ENCODE measurements around the gene IGLL5.

Gene IGLL5

GRCh38 chr22:22911327-22912134, 23.9 kb downstream of the IGLL5 start:
- 70% methylated on average over 15 of the region's 15 CpGs for WGBS
- Histone ChIP-seq H3K14ac (ENCODE audit: low read length in 2 of 2) (no peak overlapping the region), H2BK15ac (ENCODE audit: low read depth, poor library complexity, severe bottlenecking) (no peak overlapping the region)

GRCh38 chr22:22912135-22912987, 24.7 kb downstream of the IGLL5 start:
- no peak overlapping the region for H4K91ac ChIP-seq (ENCODE audit: low read length)
- H2BK15ac ChIP-seq (ENCODE audit: low read depth, poor library complexity, severe bottlenecking), result no peak overlapping the region
- H3K27me3 ChIP-seq (ENCODE audit: control insufficient read depth in 1 of 2, insufficient read depth in 1 of 2, low read length in 2 of 2), result peaks cover 0 to 61% of the 10 kb centered on the region in 2 experiments
- H2BK5ac ChIP-seq (ENCODE audit: low read depth, low read length, poor library complexity, severe bottlenecking), result no peak overlapping the region
- no peak for DNase-seq
- H3K9ac ChIP-seq (ENCODE audit: low read length), result no peak overlapping the region
- H3K27ac ChIP-seq (ENCODE audit: low read length, poor library complexity, severe bottlenecking), result no peak overlapping the region
- no peak overlapping the region for H2BK12ac ChIP-seq (ENCODE audit: low read length in 2 of 2)
- H2BK120ac ChIP-seq (ENCODE audit: low read depth, low read length), result no peak overlapping the region
- no peak overlapping the region for H4K8ac ChIP-seq (ENCODE audit: low read length)
- no peak overlapping the region for H3K18ac ChIP-seq (ENCODE audit: low read depth in 1 of 2, low read length in 2 of 2)
- no peak overlapping the region for H3K4ac ChIP-seq (ENCODE audit: low read depth in 1 of 2, low read length in 2 of 2)
- H3K4me1 ChIP-seq (ENCODE audit: control insufficient read depth, insufficient read depth, low read depth, low read length), result no peaks in the 10 kb centered on the region
- no peaks in the 10 kb centered on the region for H3K9me3 ChIP-seq (ENCODE audit: control insufficient read depth, low read length)
- no peak overlapping the region for H2AK5ac ChIP-seq (ENCODE audit: low read length, severe bottlenecking)
- no peaks in the 10 kb centered on the region for H3K79me1 ChIP-seq (replicated peaks; ENCODE audit: low read length, poor library complexity, severe bottlenecking)
- H2AFZ ChIP-seq (ENCODE audit: low read depth, low read length), result no peak overlapping the region
- H3K23ac ChIP-seq (ENCODE audit: low read length in 2 of 2), result no peak overlapping the region
- H3K14ac ChIP-seq (ENCODE audit: low read length in 2 of 2), result no peak overlapping the region
- WGBS, result 72% methylated on average over 7 of the region's 8 CpGs
- no peak overlapping the region for H3K4me3 ChIP-seq (ENCODE audit: insufficient read depth in 1 of 2, low read depth in 1 of 2, low read length in 2 of 2)
- no peaks in the 10 kb centered on the region for H3K36me3 ChIP-seq (ENCODE audit: control insufficient read depth in 1 of 2, insufficient read depth in 2 of 2, low read depth in 1 of 2, low read length in 2 of 2)
- no peak overlapping the region for H3K4me2 ChIP-seq (ENCODE audit: low read length, poor library complexity, severe bottlenecking)

More at GRCh38 chr22:22911327-22912134, 23.9 kb downstream of the IGLL5 start:
- no peak overlapping the region for H3K27ac ChIP-seq (ENCODE audit: low read length, poor library complexity, severe bottlenecking)
- H3K4me2 ChIP-seq (ENCODE audit: low read length, poor library complexity, severe bottlenecking), result no peak overlapping the region
- H2BK5ac ChIP-seq (ENCODE audit: low read depth, low read length, poor library complexity, severe bottlenecking), result no peak overlapping the region
- no peaks in the 10 kb centered on the region for H3K4me1 ChIP-seq (ENCODE audit: control insufficient read depth, insufficient read depth, low read depth, low read length)
- DNase-seq, result no peak
- no peak overlapping the region for H2AK5ac ChIP-seq (ENCODE audit: low read length, severe bottlenecking)
- no peaks in the 10 kb centered on the region for H3K79me1 ChIP-seq (replicated peaks; ENCODE audit: low read length, poor library complexity, severe bottlenecking)
- H3K4me3 ChIP-seq (ENCODE audit: insufficient read depth in 1 of 2, low read depth in 1 of 2, low read length in 2 of 2), result no peak overlapping the region
- H3K9me3 ChIP-seq (ENCODE audit: control insufficient read depth, low read length), result no peaks in the 10 kb centered on the region
- no peak overlapping the region for H3K9ac ChIP-seq (ENCODE audit: low read length)
- H2BK120ac ChIP-seq (ENCODE audit: low read depth, low read length), result no peak overlapping the region
- no peak overlapping the region for H2AFZ ChIP-seq (ENCODE audit: low read depth, low read length)
- no peak overlapping the region for H3K18ac ChIP-seq (ENCODE audit: low read depth in 1 of 2, low read length in 2 of 2)
- no peak overlapping the region for H2BK12ac ChIP-seq (ENCODE audit: low read length in 2 of 2)
- H3K4ac ChIP-seq (ENCODE audit: low read depth in 1 of 2, low read length in 2 of 2), result no peak overlapping the region
- no peaks in the 10 kb centered on the region for H3K36me3 ChIP-seq (ENCODE audit: control insufficient read depth in 1 of 2, insufficient read depth in 2 of 2, low read depth in 1 of 2, low read length in 2 of 2)
- no peak overlapping the region for H4K8ac ChIP-seq (ENCODE audit: low read length)
- H4K91ac ChIP-seq (ENCODE audit: low read length), result no peak overlapping the region
- H3K23ac ChIP-seq (ENCODE audit: low read length in 2 of 2), result no peak overlapping the region
- H3K27me3 ChIP-seq (ENCODE audit: control insufficient read depth in 1 of 2, insufficient read depth in 1 of 2, low read length in 2 of 2), result peaks cover 0 to 68% of the 10 kb centered on the region in 2 experiments

GRCh38 chr22:22912988-22913253, 25.3 kb downstream of the IGLL5 start:
- DNase-seq, result no peak
- H2BK12ac ChIP-seq (ENCODE audit: low read length in 2 of 2), result no peak overlapping the region
- H3K27me3 ChIP-seq (ENCODE audit: control insufficient read depth in 1 of 2, insufficient read depth in 1 of 2, low read length in 2 of 2), result peaks cover 0 to 60% of the 10 kb centered on the region in 2 experiments
- H2BK5ac ChIP-seq (ENCODE audit: low read depth, low read length, poor library complexity, severe bottlenecking), result no peak overlapping the region
- H4K91ac ChIP-seq (ENCODE audit: low read length), result no peak overlapping the region
- no peak overlapping the region for H3K4me2 ChIP-seq (ENCODE audit: low read length, poor library complexity, severe bottlenecking)
- H3K14ac ChIP-seq (ENCODE audit: low read length in 2 of 2), result no peak overlapping the region
- no peaks in the 10 kb centered on the region for H3K36me3 ChIP-seq (ENCODE audit: control insufficient read depth in 1 of 2, insufficient read depth in 2 of 2, low read depth in 1 of 2, low read length in 2 of 2)
- no peak overlapping the region for H3K23ac ChIP-seq (ENCODE audit: low read length in 2 of 2)
- no peak overlapping the region for H2AK5ac ChIP-seq (ENCODE audit: low read length, severe bottlenecking)
- no peak overlapping the region for H2AFZ ChIP-seq (ENCODE audit: low read depth, low read length)
- no peak overlapping the region for H4K8ac ChIP-seq (ENCODE audit: low read length)
- 76% methylated on average over 7 of the region's 7 CpGs for WGBS
- H3K4me3 ChIP-seq (ENCODE audit: insufficient read depth in 1 of 2, low read depth in 1 of 2, low read length in 2 of 2), result no peak overlapping the region
- H3K4me1 ChIP-seq (ENCODE audit: control insufficient read depth, insufficient read depth, low read depth, low read length), result no peaks in the 10 kb centered on the region
- H3K18ac ChIP-seq (ENCODE audit: low read depth in 1 of 2, low read length in 2 of 2), result no peak overlapping the region
- no peak overlapping the region for H3K27ac ChIP-seq (ENCODE audit: low read length, poor library complexity, severe bottlenecking)
- no peaks in the 10 kb centered on the region for H3K9me3 ChIP-seq (ENCODE audit: control insufficient read depth, low read length)
- no peak overlapping the region for H3K9ac ChIP-seq (ENCODE audit: low read length)
- no peak overlapping the region for H2BK15ac ChIP-seq (ENCODE audit: low read depth, poor library complexity, severe bottlenecking)
- no peaks in the 10 kb centered on the region for H3K79me1 ChIP-seq (replicated peaks; ENCODE audit: low read length, poor library complexity, severe bottlenecking)
- no peak overlapping the region for H3K4ac ChIP-seq (ENCODE audit: low read depth in 1 of 2, low read length in 2 of 2)
- no peak overlapping the region for H2BK120ac ChIP-seq (ENCODE audit: low read depth, low read length)

GRCh38 chr22:22913989-22914388, 26.4 kb downstream of the IGLL5 start:
- Histone ChIP-seq H3K18ac (ENCODE audit: low read depth in 1 of 2, low read length in 2 of 2) (no peak overlapping the region), H4K8ac (ENCODE audit: low read length) (no peak overlapping the region), H3K14ac (ENCODE audit: low read length in 2 of 2) (no peak overlapping the region), H2AFZ (ENCODE audit: low read depth, low read length) (no peak overlapping the region), H2BK12ac (ENCODE audit: low read length in 2 of 2) (no peak overlapping the region), H3K27me3 (ENCODE audit: control insufficient read depth in 1 of 2, insufficient read depth in 1 of 2, low read length in 2 of 2) (peaks cover 0 to 55% of the 10 kb centered on the region in 2 experiments), H3K23ac (ENCODE audit: low read length in 2 of 2) (no peak overlapping the region), H3K4me2 (ENCODE audit: low read length, poor library complexity, severe bottlenecking) (no peak overlapping the region), H3K4me1 (ENCODE audit: control insufficient read depth, insufficient read depth, low read depth, low read length) (no peaks in the 10 kb centered on the region), H3K9me3 (ENCODE audit: control insufficient read depth, low read length) (no peaks in the 10 kb centered on the region), H3K27ac (ENCODE audit: low read length, poor library complexity, severe bottlenecking) (no peak overlapping the region), H2BK5ac (ENCODE audit: low read depth, low read length, poor library complexity, severe bottlenecking) (no peak overlapping the region), H3K36me3 (ENCODE audit: control insufficient read depth in 1 of 2, insufficient read depth in 2 of 2, low read depth in 1 of 2, low read length in 2 of 2) (no peaks in the 10 kb centered on the region), H2AK5ac (ENCODE audit: low read length, severe bottlenecking) (no peak overlapping the region), H3K79me1 (replicated peaks; ENCODE audit: low read length, poor library complexity, severe bottlenecking) (no peaks in the 10 kb centered on the region), H2BK120ac (ENCODE audit: low read depth, low read length) (no peak overlapping the region), H3K4me3 (ENCODE audit: insufficient read depth in 1 of 2, low read depth in 1 of 2, low read length in 2 of 2) (no peak overlapping the region), H4K91ac (ENCODE audit: low read length) (no peak overlapping the region), H3K9ac (ENCODE audit: low read length) (no peak overlapping the region), H3K4ac (ENCODE audit: low read depth in 1 of 2, low read length in 2 of 2) (no peak overlapping the region), H2BK15ac (ENCODE audit: low read depth, poor library complexity, severe bottlenecking) (no peak overlapping the region)
- WGBS, result no CpG with 5 or more reads among the region's 5 CpGs
- no peak for DNase-seq

Measured in mesenchymal stem cell (in vitro differentiated cells and primary cell).